OCI-LY1 (cell line): ENCODE measurements around the gene BTBD9.

ENCODE experiments used
- H2AFZ ChIP-seq: fragments of 200-600 bp; sonication (generic), shearing (Covaris generic); 2 replicates; pipeline ENCODE4 v1.6.0; 2014; ENCODE audit warnings: antibody characterized with exemption, mild to moderate bottlenecking, low read length
- H3F3A ChIP-seq: fragments of 200-600 bp; sonication (generic), shearing (Covaris generic); 2 replicates; pipeline ENCODE4 v1.6.0; 2014; ENCODE audit warnings: mild to moderate bottlenecking, antibody characterized with exemption, low read length, moderate library complexity; ENCODE audit not compliant: insufficient read depth
- H3K27ac ChIP-seq: fragments of 200-600 bp; sonication (generic); 2 replicates; pipeline ENCODE4 v1.5.1; 2014; ENCODE audit warnings: low read length, mixed run types, mild to moderate bottlenecking, low read depth; ENCODE audit not compliant: poor library complexity, severe bottlenecking
- H3K27me3 ChIP-seq: fragments of 200-600 bp; sonication (generic); 2 replicates; pipeline ENCODE4 v1.6.0; 2014; ENCODE audit warnings: antibody characterized with exemption, mild to moderate bottlenecking, low read length, moderate library complexity; ENCODE audit not compliant: insufficient read depth
- H3K36me3 ChIP-seq: fragments of 200-600 bp; sonication (generic); 2 replicates; pipeline ENCODE4 v1.6.1; 2014; ENCODE audit warnings: mild to moderate bottlenecking, antibody characterized with exemption, low read length, moderate library complexity, mixed read lengths; ENCODE audit not compliant: insufficient read depth
- H3K4me1 ChIP-seq: fragments of 200-600 bp; sonication (generic); 2 replicates; pipeline ENCODE4 v1.5.1; 2014; ENCODE audit warnings: mild to moderate bottlenecking, low read length, moderate library complexity; ENCODE audit not compliant: insufficient read depth, severe bottlenecking
- H3K4me2 ChIP-seq: fragments of 200-600 bp; sonication (generic), shearing (Covaris generic); 2 replicates; pipeline ENCODE4 v1.6.1; 2014; ENCODE audit warnings: low read length
- H3K4me3 ChIP-seq: fragments of 200-600 bp; sonication (generic); 2 replicates; pipeline ENCODE4 v1.5.1; 2014; ENCODE audit warnings: low read length, low read depth, mild to moderate bottlenecking, mixed read lengths; ENCODE audit not compliant: poor library complexity, severe bottlenecking
- H3K79me2 ChIP-seq: fragments of 200-600 bp; shearing (Covaris generic); 2 replicates; pipeline ENCODE4 v1.6.1; 2016; ENCODE audit warnings: mixed run types, low read length, mixed read lengths; ENCODE audit not compliant: insufficient read depth
- H3K9ac ChIP-seq: fragments of 200-600 bp; sonication (generic), shearing (Covaris generic); 2 replicates; pipeline ENCODE4 v1.6.1; 2014; ENCODE audit warnings: mild to moderate bottlenecking, low read length, mixed read lengths
- H3K9me2 ChIP-seq: fragments of 200-600 bp; sonication (generic), shearing (Covaris generic); 2 replicates; pipeline ENCODE4 v1.6.1; 2014; ENCODE audit warnings: low read depth, mild to moderate bottlenecking, low read length, mixed read lengths
- H3K9me3 ChIP-seq: fragments of 200-600 bp; shearing (Covaris generic); 2 replicates; pipeline ENCODE4 v1.6.1; 2014; ENCODE audit warnings: low read length, mixed read lengths
- H4K20me1 ChIP-seq: fragments of 200-600 bp; sonication (generic), shearing (Covaris generic); 2 replicates; pipeline ENCODE4 v1.6.0; 2016; ENCODE audit warnings: mild to moderate bottlenecking, low read length; ENCODE audit not compliant: insufficient read depth
- EZH2 ChIP-seq: fragments of 200-600 bp; sonication (generic), shearing (Covaris generic); IDR thresholded peaks from 2 replicates; pipeline ENCODE4 v1.8.0; 2017; ENCODE audit warnings: borderline replicate concordance, mixed run types, mild to moderate bottlenecking, antibody characterized with exemption, low read length, moderate library complexity, mixed read lengths
- TF ChIP-seq, protein P1 (sequence below): fragments of 200-600 bp; sonication (generic), shearing (Covaris generic); IDR thresholded peaks from 2 replicates; pipeline ENCODE4 v1.5.1; 2017; ENCODE audit warnings: mild to moderate bottlenecking, antibody characterized with exemption, low read length, moderate library complexity, mixed read lengths

Gene BTBD9

DNA sequence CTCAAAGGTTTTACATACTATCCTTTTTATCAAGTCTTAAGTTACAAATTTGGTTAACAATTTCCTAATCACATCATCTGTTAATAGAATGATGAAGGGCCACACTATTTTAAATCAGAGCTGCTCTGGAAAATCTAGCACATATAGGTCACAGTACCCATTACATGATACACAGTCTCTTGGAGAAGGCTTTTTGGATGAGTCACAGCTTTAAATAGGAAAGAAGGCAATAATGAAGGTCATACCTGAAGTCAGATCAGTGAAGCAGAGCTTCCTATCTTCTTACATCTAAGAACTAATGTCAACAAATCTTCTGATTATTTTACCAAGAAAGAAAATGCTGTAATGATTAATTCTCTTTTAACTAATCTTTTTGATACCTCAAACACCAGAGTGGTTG lies 248.5 kb downstream of the BTBD9 start:
- Histone ChIP-seq H3K9ac (no peak overlapping the region), H3K27ac (no peak overlapping the region), H3K9me3 (no peaks in the 10 kb centered on the region), H3K36me3 (no peaks in the 10 kb centered on the region), H3K9me2 (no peaks in the 10 kb centered on the region), H2AFZ (no peak overlapping the region), H3F3A (no peaks in the 10 kb centered on the region), H3K4me3 (no peak overlapping the region), H4K20me1 (no peaks in the 10 kb centered on the region), H3K79me2 (no peaks in the 10 kb centered on the region), H3K27me3 (no peaks in the 10 kb centered on the region), H3K4me1 (no peaks in the 10 kb centered on the region), H3K4me2 (no peak overlapping the region)
- no peak for TF ChIP-seq EZH2
- TF ChIP-seq, protein P1, sequence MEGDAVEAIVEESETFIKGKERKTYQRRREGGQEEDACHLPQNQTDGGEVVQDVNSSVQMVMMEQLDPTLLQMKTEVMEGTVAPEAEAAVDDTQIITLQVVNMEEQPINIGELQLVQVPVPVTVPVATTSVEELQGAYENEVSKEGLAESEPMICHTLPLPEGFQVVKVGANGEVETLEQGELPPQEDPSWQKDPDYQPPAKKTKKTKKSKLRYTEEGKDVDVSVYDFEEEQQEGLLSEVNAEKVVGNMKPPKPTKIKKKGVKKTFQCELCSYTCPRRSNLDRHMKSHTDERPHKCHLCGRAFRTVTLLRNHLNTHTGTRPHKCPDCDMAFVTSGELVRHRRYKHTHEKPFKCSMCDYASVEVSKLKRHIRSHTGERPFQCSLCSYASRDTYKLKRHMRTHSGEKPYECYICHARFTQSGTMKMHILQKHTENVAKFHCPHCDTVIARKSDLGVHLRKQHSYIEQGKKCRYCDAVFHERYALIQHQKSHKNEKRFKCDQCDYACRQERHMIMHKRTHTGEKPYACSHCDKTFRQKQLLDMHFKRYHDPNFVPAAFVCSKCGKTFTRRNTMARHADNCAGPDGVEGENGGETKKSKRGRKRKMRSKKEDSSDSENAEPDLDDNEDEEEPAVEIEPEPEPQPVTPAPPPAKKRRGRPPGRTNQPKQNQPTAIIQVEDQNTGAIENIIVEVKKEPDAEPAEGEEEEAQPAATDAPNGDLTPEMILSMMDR = no peak

DNA sequence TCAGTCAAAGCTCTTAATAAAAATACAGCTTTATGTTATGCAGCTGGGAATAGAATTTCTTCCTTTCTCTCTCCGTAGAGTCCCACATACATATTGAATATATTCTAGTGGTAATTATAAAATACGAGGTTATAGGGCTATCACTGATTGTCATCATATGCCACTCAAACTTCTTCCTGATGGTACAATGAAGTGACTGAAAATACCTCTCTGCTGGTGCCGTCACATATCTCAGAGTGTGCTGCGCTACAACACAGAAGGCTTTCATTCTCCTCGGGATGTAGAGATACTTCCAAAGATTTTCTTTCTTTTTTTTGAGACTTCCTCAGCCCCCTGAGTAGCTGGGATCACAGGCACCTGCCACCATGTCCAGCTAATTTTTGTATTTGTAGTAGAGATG lies 249.9 kb downstream of the BTBD9 start:
- no peaks in the 10 kb centered on the region for H4K20me1 ChIP-seq
- no peaks in the 10 kb centered on the region for H3K27me3 ChIP-seq
- no peak overlapping the region for H3K4me3 ChIP-seq
- H3F3A ChIP-seq = no peaks in the 10 kb centered on the region
- H3K79me2 ChIP-seq = no peaks in the 10 kb centered on the region
- no peak for TF ChIP-seq EZH2
- TF ChIP-seq, protein P1 = no peak
- no peaks in the 10 kb centered on the region for H3K36me3 ChIP-seq
- no peak overlapping the region for H3K27ac ChIP-seq
- no peaks in the 10 kb centered on the region for H3K4me1 ChIP-seq
- no peak overlapping the region for H2AFZ ChIP-seq
- no peaks in the 10 kb centered on the region for H3K9me2 ChIP-seq
- H3K9ac ChIP-seq = no peak overlapping the region
- H3K4me2 ChIP-seq = no peak overlapping the region
- H3K9me3 ChIP-seq = no peaks in the 10 kb centered on the region

DNA sequence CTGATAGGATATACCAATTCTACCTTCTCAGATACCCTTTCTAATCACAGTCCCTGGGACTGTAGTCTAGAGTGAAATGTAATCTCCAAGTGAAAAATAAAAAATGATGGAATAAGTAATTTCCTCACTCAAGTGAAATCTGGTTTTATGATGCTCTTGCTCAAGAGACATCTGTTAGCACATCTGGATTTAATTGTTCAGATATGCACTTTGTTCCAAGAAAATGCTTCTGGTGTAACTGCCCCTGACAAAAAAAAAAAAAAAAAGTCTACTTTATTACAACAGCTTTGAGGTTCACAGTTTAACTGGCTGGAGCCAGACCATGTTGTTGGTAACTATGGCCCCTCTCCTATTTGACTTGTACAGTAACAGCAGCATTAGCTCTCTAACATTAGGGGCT lies 251.8 kb downstream of the BTBD9 start:
- no peak overlapping the region for H3K4me2 ChIP-seq
- no peak overlapping the region for H3K9ac ChIP-seq
- no peak overlapping the region for H3K4me3 ChIP-seq
- no peaks in the 10 kb centered on the region for H3F3A ChIP-seq
- H3K9me2 ChIP-seq = no peaks in the 10 kb centered on the region
- no peaks in the 10 kb centered on the region for H3K9me3 ChIP-seq
- no peaks in the 10 kb centered on the region for H3K4me1 ChIP-seq
- no peaks in the 10 kb centered on the region for H3K36me3 ChIP-seq
- no peaks in the 10 kb centered on the region for H4K20me1 ChIP-seq
- no peaks in the 10 kb centered on the region for H3K79me2 ChIP-seq
- no peak overlapping the region for H2AFZ ChIP-seq
- TF ChIP-seq EZH2 = no peak
- TF ChIP-seq, protein P1 = no peak
- no peaks in the 10 kb centered on the region for H3K27me3 ChIP-seq
- no peak overlapping the region for H3K27ac ChIP-seq
